Measurements from ENCODE around the gene CYP46A1.

The CYP46A1 gene

GRCh38 chr14:99663386-99664057, 20.6 kb upstream of the CYP46A1 start:
- DNase-seq (ENCODE audit: insufficient read length, low spot score) = no peak
- TF ChIP-seq, protein P1, sequence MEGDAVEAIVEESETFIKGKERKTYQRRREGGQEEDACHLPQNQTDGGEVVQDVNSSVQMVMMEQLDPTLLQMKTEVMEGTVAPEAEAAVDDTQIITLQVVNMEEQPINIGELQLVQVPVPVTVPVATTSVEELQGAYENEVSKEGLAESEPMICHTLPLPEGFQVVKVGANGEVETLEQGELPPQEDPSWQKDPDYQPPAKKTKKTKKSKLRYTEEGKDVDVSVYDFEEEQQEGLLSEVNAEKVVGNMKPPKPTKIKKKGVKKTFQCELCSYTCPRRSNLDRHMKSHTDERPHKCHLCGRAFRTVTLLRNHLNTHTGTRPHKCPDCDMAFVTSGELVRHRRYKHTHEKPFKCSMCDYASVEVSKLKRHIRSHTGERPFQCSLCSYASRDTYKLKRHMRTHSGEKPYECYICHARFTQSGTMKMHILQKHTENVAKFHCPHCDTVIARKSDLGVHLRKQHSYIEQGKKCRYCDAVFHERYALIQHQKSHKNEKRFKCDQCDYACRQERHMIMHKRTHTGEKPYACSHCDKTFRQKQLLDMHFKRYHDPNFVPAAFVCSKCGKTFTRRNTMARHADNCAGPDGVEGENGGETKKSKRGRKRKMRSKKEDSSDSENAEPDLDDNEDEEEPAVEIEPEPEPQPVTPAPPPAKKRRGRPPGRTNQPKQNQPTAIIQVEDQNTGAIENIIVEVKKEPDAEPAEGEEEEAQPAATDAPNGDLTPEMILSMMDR (IDR thresholded peaks at IDR 0.05; ENCODE audit: insufficient read depth, missing control alignments) = no peak
- FAIRE-seq = no peak

GRCh38 chr14:99664058-99664936, 19.8 kb upstream of the CYP46A1 start:
- no peak for FAIRE-seq
- no peak for DNase-seq (ENCODE audit: insufficient read length, low spot score)
- TF ChIP-seq, protein P1 (IDR thresholded peaks at IDR 0.05; ENCODE audit: insufficient read depth, missing control alignments) = no peak

DNA sequence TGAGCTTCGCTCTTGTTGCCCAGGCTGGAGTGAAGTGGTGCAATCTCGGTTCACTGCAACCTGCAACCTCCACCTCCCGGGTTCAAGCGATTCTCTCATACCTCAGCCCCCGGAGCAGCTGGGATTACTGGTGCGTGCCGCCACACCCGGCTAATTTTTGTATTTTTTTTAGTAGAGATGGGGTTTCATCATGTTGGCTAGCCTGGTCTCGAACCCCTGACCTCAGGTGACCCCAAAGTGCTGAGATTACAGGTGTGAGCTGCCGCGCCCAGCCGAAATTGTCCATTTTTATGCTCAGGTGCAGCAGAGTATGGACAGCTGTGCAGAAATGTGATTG, 19.2 kb upstream of the CYP46A1 start:
- TF ChIP-seq, protein P1 (IDR thresholded peaks at IDR 0.05; ENCODE audit: insufficient read depth, missing control alignments) = no peak
- DNase-seq (ENCODE audit: insufficient read length, low spot score) = no peak
- no peak for FAIRE-seq

DNA sequence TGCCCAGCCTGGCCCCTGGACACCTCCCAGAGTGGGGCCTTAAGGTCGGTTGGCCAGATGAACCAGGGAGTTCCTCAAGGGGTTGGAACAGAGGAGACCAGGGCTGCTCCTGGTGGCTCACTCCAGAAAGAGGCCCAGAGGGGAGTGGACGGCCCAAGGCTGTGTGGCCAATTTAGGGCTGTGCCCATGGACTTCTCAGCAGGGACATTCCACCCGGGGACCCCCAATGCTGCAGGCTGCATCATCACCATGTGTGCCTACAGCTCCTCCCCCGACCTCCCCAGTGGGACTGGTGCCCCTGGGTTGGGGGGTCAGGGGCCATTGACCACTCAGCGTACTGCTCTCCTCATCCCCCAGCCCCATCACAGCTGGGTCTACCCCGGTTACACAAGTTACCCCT, 17.6 kb upstream of the CYP46A1 start:
- DNase-seq (ENCODE audit: insufficient read length, low spot score) (no peak), FAIRE-seq (no peak)
- TF ChIP-seq, protein P1 (IDR thresholded peaks at IDR 0.05; ENCODE audit: insufficient read depth, missing control alignments) = no peak

- FAIRE-seq (no peak), DNase-seq (ENCODE audit: insufficient read length, low spot score) (no peak)
- TF ChIP-seq, protein P1 (IDR thresholded peaks at IDR 0.05; ENCODE audit: insufficient read depth, missing control alignments) = no peak
These were observed 17.1 kb upstream of the CYP46A1 start for GRCh38 chr14:99667045-99667444.

GRCh38 chr14:99667821-99668220, 16.3 kb upstream of the CYP46A1 start:
- TF ChIP-seq, protein P1 (IDR thresholded peaks at IDR 0.05; ENCODE audit: insufficient read depth, missing control alignments) = no peak
- DNase-seq (ENCODE audit: insufficient read length, low spot score) (no peak), FAIRE-seq (no peak)

Measured in D721Med (cell line).